A549 (cell line): Measurements from ENCODE around the gene NMUR2. TPM values are rescaled to one million over a fixed set of nuclear protein-coding genes. Genes with fewer than 3 reads are reported as not detected.

ENCODE experiments used
- ATAC-seq, 2 experiments: fragments of 200-7000 bp in 1 of 2; fragments of >200 bp in 1 of 2; cut with Nextera tagmentation in 1 of 2; cut with Tn5 transposase in 1 of 2; 3 replicates each; pipeline versions ENCODE4 v1.8.0 to v1.9.1; 2018 to 2020; ENCODE audit warnings: mild to moderate bottlenecking in 1 of 2, moderate library complexity in 1 of 2
- CTCF ChIA-PET: fragments of 300-600 bp; sonication (Branson Sonifier 250); formaldehyde crosslinking; extraction: SDS; loops from one replicate; lab custom pipeline; 2021; ENCODE audit warnings: antibody characterized with exemption, inconsistent platforms; lab: Yijun Ruan, JAX
- POLR2A ChIA-PET: fragments of 350-600 bp; formaldehyde crosslinking; extraction: SDS; loops from one replicate; lab custom pipeline; 2021; ENCODE audit warnings: antibody characterized with exemption, inconsistent platforms; lab: Yijun Ruan, JAX
- DNase-seq, 2 experiments: peaks; one replicate each; pipeline versions ENCODE4 v3.0.0 to v3.0.0-alpha.2; 2011 to 2016; ENCODE audit warnings: low read depth in 1 of 2, low spot score in 1 of 2
- FAIRE-seq: peaks from 2 replicates; lab custom pipeline; 2011; peaks lifted over from hg19 to GRCh38; lab: Jason Lieb, UNC
- H3K27ac ChIP-seq, 2 experiments: fragments of >200 bp; sonication (Bioruptor Twin); formaldehyde crosslinking; 3 replicates each; pipeline ENCODE4 v1.5.1; 2016 to 2017
- H3K4me1 ChIP-seq: fragments of >200 bp; sonication (Bioruptor Twin); formaldehyde crosslinking; 3 replicates; pipeline ENCODE4 v1.6.1; 2016
- H3K4me2 ChIP-seq: fragments of >200 bp; sonication (Bioruptor Twin); formaldehyde crosslinking; 3 replicates; pipeline ENCODE4 v1.6.1; 2016
- H3K4me3 ChIP-seq: fragments of >200 bp; sonication (Bioruptor Twin); formaldehyde crosslinking; 3 replicates; pipeline ENCODE4 v1.5.1; 2016
- H3K9me3 ChIP-seq: fragments of >200 bp; sonication (Bioruptor Twin); formaldehyde crosslinking; 3 replicates; pipeline ENCODE4 v1.6.1; 2016
- CEBPB ChIP-seq, 2 experiments: fragments of >200 bp in 1 of 2; sonication (Bioruptor Twin) in 1 of 2; formaldehyde crosslinking in 1 of 2; IDR thresholded peaks; 2 replicates each; pipeline ENCODE4 v1.6.1; 2012 to 2016
- CHD2 ChIP-seq: fragments of 150-350 bp; IDR thresholded peaks from 2 replicates; pipeline ENCODE4 v1.6.1; 2014; ENCODE audit warnings: low read length; ENCODE audit not compliant: partially characterized antibody
- ESRRA ChIP-seq: fragments of 150-350 bp; IDR thresholded peaks from 2 replicates; pipeline ENCODE4 v1.6.1; 2014; ENCODE audit warnings: mild to moderate bottlenecking, low read length, borderline replicate concordance
- FOSB ChIP-seq: fragments of 250-450 bp; sonication (Bioruptor Pico); IDR thresholded peaks from 2 replicates; pipeline ENCODE4 v1.5.0; 2020; ENCODE audit warnings: mild to moderate bottlenecking, moderate library complexity
- FOSL2 ChIP-seq, 2 experiments: fragments of 450-650 bp in 1 of 2; fragments of >200 bp in 1 of 2; sonication (Bioruptor Twin) in 1 of 2; formaldehyde crosslinking; IDR thresholded peaks; 2 replicates each; pipeline versions ENCODE4 v1.5.0 to v1.6.1; 2016 to 2020; ENCODE audit warnings: mild to moderate bottlenecking in 1 of 2, moderate library complexity in 1 of 2
- FOXS1 ChIP-seq: fragments of 250-450 bp; sonication (Bioruptor Pico); IDR thresholded peaks from 2 replicates; pipeline ENCODE4 v1.5.0; 2020; ENCODE audit warnings: mild to moderate bottlenecking, moderate library complexity
- HEYL ChIP-seq: fragments of 250-450 bp; sonication (Bioruptor Pico); IDR thresholded peaks from 2 replicates; pipeline ENCODE4 v1.8.0; 2021; ENCODE audit warnings: mild to moderate bottlenecking, moderate library complexity
- HOXA7 ChIP-seq: fragments of 250-450 bp; sonication (Bioruptor Pico); IDR thresholded peaks from 2 replicates; pipeline ENCODE4 v1.5.0; 2020; ENCODE audit warnings: mild to moderate bottlenecking, moderate library complexity
- HOXB5 ChIP-seq: fragments of 250-450 bp; sonication (Bioruptor Pico); IDR thresholded peaks from 2 replicates; pipeline ENCODE4 v1.5.0; 2020; ENCODE audit warnings: mild to moderate bottlenecking, moderate library complexity
- JUN ChIP-seq, 2 experiments: fragments of >200 bp; sonication (Bioruptor Twin); formaldehyde crosslinking; IDR thresholded peaks; 2 replicates in 1 of 2; 3 replicates in 1 of 2; pipeline ENCODE4 v1.6.1; 2016 to 2017
- JUNB ChIP-seq: fragments of >200 bp; sonication (Bioruptor Twin); formaldehyde crosslinking; IDR thresholded peaks from 2 replicates; pipeline ENCODE4 v1.6.1; 2016
- KDM5A ChIP-seq: fragments of 200-600 bp; sonication (generic); IDR thresholded peaks from 2 replicates; pipeline ENCODE4 v1.6.1; 2016; ENCODE audit warnings: antibody characterized with exemption, mild to moderate bottlenecking
- MAFK ChIP-seq: fragments of 450-650 bp; IDR thresholded peaks from 2 replicates; pipeline ENCODE4 v1.6.1; 2014; ENCODE audit not compliant: partially characterized antibody
- NPAS2 ChIP-seq: fragments of 250-450 bp; sonication (Bioruptor Pico); IDR thresholded peaks from 2 replicates; pipeline ENCODE4 v1.8.0; 2022; ENCODE audit warnings: mild to moderate bottlenecking, moderate library complexity, borderline replicate concordance
- PHF8 ChIP-seq: fragments of 200-600 bp; sonication (generic); IDR thresholded peaks from 2 replicates; pipeline ENCODE4 v1.6.1; 2016; ENCODE audit warnings: low read depth, mild to moderate bottlenecking, antibody characterized with exemption, moderate library complexity, borderline replicate concordance
- POLR2A ChIP-seq: IDR thresholded peaks from 2 replicates; pipeline ENCODE4 v1.6.1; 2012; ENCODE audit warnings: mild to moderate bottlenecking, low read length
- RAD21 ChIP-seq, 2 experiments: fragments of >200 bp in 1 of 2; sonication (Bioruptor Twin) in 1 of 2; formaldehyde crosslinking in 1 of 2; IDR thresholded peaks in 1 of 2; conservative IDR thresholded peaks in 1 of 2; 2 replicates in 1 of 2; 3 replicates in 1 of 2; pipeline ENCODE4 v1.6.1; 2012 to 2018; ENCODE audit warnings: inconsistent platforms in 1 of 2
- RARB ChIP-seq: fragments of 250-450 bp; sonication (Bioruptor Pico); IDR thresholded peaks from 2 replicates; pipeline ENCODE4 v1.8.0; 2021; ENCODE audit warnings: mild to moderate bottlenecking, moderate library complexity
- RFX5 ChIP-seq: fragments of 450-650 bp; IDR thresholded peaks from 2 replicates; pipeline ENCODE4 v1.7.1; 2014; ENCODE audit warnings: antibody characterized with exemption, mild to moderate bottlenecking, moderate library complexity
- RNF2 ChIP-seq: fragments of 200-600 bp; sonication (generic); IDR thresholded peaks from 2 replicates; pipeline ENCODE4 v1.6.1; 2016; ENCODE audit warnings: low read depth, mild to moderate bottlenecking, antibody characterized with exemption, moderate library complexity, borderline replicate concordance
- TFCP2L1 ChIP-seq: fragments of 250-450 bp; sonication (Bioruptor Pico); IDR thresholded peaks from 2 replicates; pipeline ENCODE4 v1.5.0; 2021; ENCODE audit warnings: mild to moderate bottlenecking
- TP53 ChIP-seq: fragments of 250-450 bp; sonication (Bioruptor Pico); IDR thresholded peaks from 2 replicates; pipeline ENCODE4 v1.5.0; 2021; ENCODE audit warnings: mild to moderate bottlenecking, moderate library complexity
- ZC3H11A ChIP-seq: fragments of 450-650 bp; IDR thresholded peaks from 2 replicates; pipeline ENCODE4 v1.6.1; 2014; ENCODE audit warnings: antibody characterized with exemption, mild to moderate bottlenecking
- ZFP36 ChIP-seq: fragments of 450-650 bp; IDR thresholded peaks from 2 replicates; pipeline ENCODE4 v1.6.1; 2014; ENCODE audit warnings: borderline replicate concordance; ENCODE audit not compliant: partially characterized antibody
- ZSCAN20 ChIP-seq: fragments of 250-450 bp; sonication (Bioruptor Pico); IDR thresholded peaks from 2 replicates; pipeline ENCODE4 v1.8.0; 2022; ENCODE audit warnings: mild to moderate bottlenecking, moderate library complexity
- WGBS: methylation state at CpG from one replicate; pipeline ENCODE4 v1.1.6; 2017; ENCODE audit errors: missing lambda C conversion rate; 5-methylcytosine and 5-hydroxymethylcytosine counted together
- polyA plus RNA-seq, 4 experiments: library from polyadenylated mRNA; depleted of rRNA in 3 of 4; stranded (reverse); fragments of >200 nt; fragmentation: RNase III in 1 of 4; extraction: RNeasy Plus Mini Kit Qiagen cat#74134 plus additional on column Dnase treatment in 1 of 4; gene quantifications; 2 replicates in 3 of 4; 3 replicates in 1 of 4; pipeline ENCODE4 v1.2.3, GENCODE V29; 2011 to 2017
- TF ChIP-seq, protein P1 (sequence below): fragments of >200 bp; sonication (Bioruptor Twin); formaldehyde crosslinking; IDR thresholded peaks from 3 replicates; pipeline ENCODE4 v1.5.1; 2016
- TF ChIP-seq, protein P2 (sequence below): fragments of 450-650 bp; IDR thresholded peaks from 2 replicates; pipeline ENCODE4 v1.6.1; 2014; ENCODE audit warnings: antibody characterized with exemption
- TF ChIP-seq, protein P3 (sequence below): IDR thresholded peaks from 2 replicates; pipeline ENCODE4 v1.6.1; 2012
- TF ChIP-seq, protein P4 (sequence below): fragments of 250-450 bp; sonication (Bioruptor Pico); IDR thresholded peaks from 2 replicates; pipeline ENCODE4 v1.5.0; 2020; ENCODE audit warnings: low read depth, mild to moderate bottlenecking, moderate library complexity

The NMUR2 gene
- polyA plus RNA-seq, 2 of the 4 experiments (the other 2 are of a cell fraction): not detected

DNA sequence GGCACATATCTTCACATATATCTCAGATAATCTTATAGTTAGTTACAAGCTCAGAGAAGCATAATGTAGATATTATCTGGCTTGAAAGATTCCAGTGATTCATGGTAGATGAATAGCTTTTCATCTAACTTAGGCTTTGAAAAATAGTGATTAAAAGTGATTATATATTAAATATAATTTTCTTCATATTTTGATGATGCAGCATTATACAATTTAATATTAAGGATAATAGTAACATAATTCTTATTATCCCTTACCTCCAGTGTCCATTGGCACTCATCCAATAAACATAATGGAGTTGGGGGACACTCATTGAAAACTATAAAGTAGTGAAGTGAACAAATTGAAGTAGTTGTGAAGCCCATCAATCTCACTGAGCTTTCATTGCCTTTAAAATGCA, 35.8 kb downstream of the NMUR2 start:
- DNase-seq (no peak), FAIRE-seq (no peak), ATAC-seq (no peak)
- Histone ChIP-seq H3K9me3 (no peaks in the 10 kb centered on the region), H3K4me1 (no peaks in the 10 kb centered on the region)
- TF ChIP-seq MAFK: peak; percentile 70
- TF ChIP-seq TFCP2L1: no peak
- TF ChIP-seq, all 56 proteins: peak for 1
- ChIA-PET CTCF (no interaction called here), POLR2A (no interaction called here)
- H3K27ac ChIP-seq: no peak overlapping the region
- no peak overlapping the region for H3K4me2 ChIP-seq
- H3K4me3 ChIP-seq: no peak overlapping the region

DNA sequence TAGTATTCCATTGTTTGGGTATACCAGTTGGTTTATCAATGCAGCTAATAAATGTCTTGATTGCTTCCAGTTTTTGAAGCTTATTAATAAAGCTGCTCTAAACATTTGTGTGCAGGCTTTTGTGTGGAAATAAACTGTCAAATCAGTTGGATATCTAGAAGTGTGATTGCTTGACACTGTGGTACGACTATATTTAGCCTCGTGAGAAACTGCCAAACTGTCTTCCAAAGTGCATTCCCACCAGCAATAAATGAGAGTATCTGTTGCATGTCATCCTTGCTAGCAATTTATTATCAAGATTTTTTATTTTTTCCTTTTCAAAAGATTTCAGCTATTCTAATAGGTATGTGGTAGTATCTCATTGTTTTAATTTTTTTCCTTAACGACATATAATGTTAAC, 37.5 kb downstream of the NMUR2 start:
- H3K27ac ChIP-seq: no peak overlapping the region
- TF ChIP-seq JUN (IDR thresholded peaks at IDR 0.05) (no peak), ESRRA (no peak), RFX5 (no peak), POLR2A (no peak), CHD2 (no peak), MAFK (no peak), TP53 (CRISPR knock-in tag) (no peak), FOSB (CRISPR knock-in tag) (no peak), RNF2 (no peak), FOXS1 (CRISPR knock-in tag) (no peak), ZC3H11A (no peak), HOXA7 (CRISPR knock-in tag) (no peak), JUNB (no peak), PHF8 (no peak)
- TF ChIP-seq, protein P1, sequence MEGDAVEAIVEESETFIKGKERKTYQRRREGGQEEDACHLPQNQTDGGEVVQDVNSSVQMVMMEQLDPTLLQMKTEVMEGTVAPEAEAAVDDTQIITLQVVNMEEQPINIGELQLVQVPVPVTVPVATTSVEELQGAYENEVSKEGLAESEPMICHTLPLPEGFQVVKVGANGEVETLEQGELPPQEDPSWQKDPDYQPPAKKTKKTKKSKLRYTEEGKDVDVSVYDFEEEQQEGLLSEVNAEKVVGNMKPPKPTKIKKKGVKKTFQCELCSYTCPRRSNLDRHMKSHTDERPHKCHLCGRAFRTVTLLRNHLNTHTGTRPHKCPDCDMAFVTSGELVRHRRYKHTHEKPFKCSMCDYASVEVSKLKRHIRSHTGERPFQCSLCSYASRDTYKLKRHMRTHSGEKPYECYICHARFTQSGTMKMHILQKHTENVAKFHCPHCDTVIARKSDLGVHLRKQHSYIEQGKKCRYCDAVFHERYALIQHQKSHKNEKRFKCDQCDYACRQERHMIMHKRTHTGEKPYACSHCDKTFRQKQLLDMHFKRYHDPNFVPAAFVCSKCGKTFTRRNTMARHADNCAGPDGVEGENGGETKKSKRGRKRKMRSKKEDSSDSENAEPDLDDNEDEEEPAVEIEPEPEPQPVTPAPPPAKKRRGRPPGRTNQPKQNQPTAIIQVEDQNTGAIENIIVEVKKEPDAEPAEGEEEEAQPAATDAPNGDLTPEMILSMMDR: no peak
- TF ChIP-seq, all 56 proteins: peak for 0
- no peak for DNase-seq
- POLR2A ChIA-PET: no interaction called here
- H3K4me3 ChIP-seq: no peak overlapping the region
- H3K9me3 ChIP-seq: no peaks in the 10 kb centered on the region
- no peak overlapping the region for H3K4me2 ChIP-seq
- no peaks in the 10 kb centered on the region for H3K4me1 ChIP-seq
- no peak for FAIRE-seq
- CTCF ChIA-PET: interaction anchor here (1.1 kb wide), 1 partner anchor 17 kb away, joined by 3 read pairs; no protein-coding TSS in a partner anchor
- 0% methylated on average over 3 of the region's 3 CpGs for WGBS
- ATAC-seq: no peak

DNA sequence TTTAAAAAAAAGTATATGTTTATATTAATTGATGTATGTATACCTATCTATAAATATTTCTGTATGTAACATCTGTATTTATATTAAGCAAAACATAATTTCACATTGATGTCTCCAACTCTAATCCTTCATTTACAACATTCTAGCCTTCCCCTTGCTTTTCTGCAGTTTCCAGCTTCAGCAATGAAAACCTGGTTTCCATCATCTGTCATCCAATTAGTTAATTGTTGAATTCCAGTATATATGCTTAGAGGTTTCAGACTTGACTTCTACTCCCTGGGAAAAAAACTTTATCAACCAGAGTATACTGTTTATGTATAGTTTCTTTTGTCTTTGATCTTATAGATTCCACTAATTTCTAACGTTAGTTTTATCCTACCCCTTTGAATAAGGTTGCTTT, 38.4 kb downstream of the NMUR2 start:
- ATAC-seq: no peak
- TF ChIP-seq NPAS2 (CRISPR knock-in tag): no peak
- no peak for TF ChIP-seq JUNB
- TF ChIP-seq FOXS1 (CRISPR knock-in tag): no peak
- no peak for TF ChIP-seq KDM5A
- H3K27ac ChIP-seq: no peak overlapping the region
- H3K9me3 ChIP-seq: no peaks in the 10 kb centered on the region
- H3K4me1 ChIP-seq: no peaks in the 10 kb centered on the region
- POLR2A ChIA-PET: no interaction called here
- DNase-seq: no peak
- no peak for FAIRE-seq
- H3K4me3 ChIP-seq: no peak overlapping the region
- CTCF ChIA-PET: no interaction called here
- 0% methylated on average over 1 of the region's 1 CpG for WGBS
- H3K4me2 ChIP-seq: no peak overlapping the region

DNA sequence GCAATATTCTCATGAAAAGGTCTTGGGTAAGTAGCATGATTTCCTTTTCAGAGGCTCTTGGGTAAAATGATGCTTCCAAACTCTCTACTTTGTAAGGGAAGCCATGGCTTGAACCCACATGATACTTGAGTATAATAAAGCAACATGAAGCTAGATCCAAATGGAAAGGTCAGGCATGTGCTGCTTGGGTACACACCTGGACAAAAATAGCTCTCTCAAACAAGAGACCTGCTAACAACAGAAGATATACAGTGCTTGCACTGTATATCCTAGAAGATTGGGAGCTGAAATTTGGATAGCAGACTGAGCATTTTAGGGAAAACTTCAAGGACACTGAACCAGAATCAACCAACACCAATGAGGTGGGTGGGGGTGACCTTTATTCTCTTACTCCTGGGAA, 40.2 kb downstream of the NMUR2 start:
- ATAC-seq (no peak), DNase-seq (no peak), FAIRE-seq (no peak)
- Histone ChIP-seq H3K9me3 (no peaks in the 10 kb centered on the region), H3K4me3 (no peak overlapping the region), H3K4me1 (no peaks in the 10 kb centered on the region), H3K4me2 (no peak overlapping the region), H3K27ac (no peak overlapping the region)
- CTCF ChIA-PET: no interaction called here
- POLR2A ChIA-PET: no interaction called here
- no peak for TF ChIP-seq HEYL (CRISPR knock-in tag)
- no peak for TF ChIP-seq FOXS1 (CRISPR knock-in tag)
- TF ChIP-seq, protein P2, sequence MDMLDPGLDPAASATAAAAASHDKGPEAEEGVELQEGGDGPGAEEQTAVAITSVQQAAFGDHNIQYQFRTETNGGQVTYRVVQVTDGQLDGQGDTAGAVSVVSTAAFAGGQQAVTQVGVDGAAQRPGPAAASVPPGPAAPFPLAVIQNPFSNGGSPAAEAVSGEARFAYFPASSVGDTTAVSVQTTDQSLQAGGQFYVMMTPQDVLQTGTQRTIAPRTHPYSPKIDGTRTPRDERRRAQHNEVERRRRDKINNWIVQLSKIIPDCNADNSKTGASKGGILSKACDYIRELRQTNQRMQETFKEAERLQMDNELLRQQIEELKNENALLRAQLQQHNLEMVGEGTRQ: no peak
- TF ChIP-seq HOXB5: no peak
- no peak for TF ChIP-seq ZFP36
- TF ChIP-seq FOSL2 (IDR thresholded peaks at IDR 0.05): no peak
- TF ChIP-seq FOSL2 (CRISPR knock-in tag; IDR thresholded peaks at IDR 0.05): no peak
- no peak for TF ChIP-seq HOXA7 (CRISPR knock-in tag)
- no peak for TF ChIP-seq RAD21 (conservative IDR thresholded peaks at IDR 0.05 in 1 of 2, IDR thresholded peaks at IDR 0.05 in 1 of 2)
- TF ChIP-seq ZSCAN20 (CRISPR knock-in tag): no peak
- TF ChIP-seq MAFK: no peak
- TF ChIP-seq, protein P3, sequence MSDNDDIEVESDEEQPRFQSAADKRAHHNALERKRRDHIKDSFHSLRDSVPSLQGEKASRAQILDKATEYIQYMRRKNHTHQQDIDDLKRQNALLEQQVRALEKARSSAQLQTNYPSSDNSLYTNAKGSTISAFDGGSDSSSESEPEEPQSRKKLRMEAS: no peak
- TF ChIP-seq TP53 (CRISPR knock-in tag): no peak
- no peak for TF ChIP-seq RARB (CRISPR knock-in tag)
- no peak for TF ChIP-seq ZC3H11A
- TF ChIP-seq TFCP2L1: no peak
- TF ChIP-seq, protein P4, sequence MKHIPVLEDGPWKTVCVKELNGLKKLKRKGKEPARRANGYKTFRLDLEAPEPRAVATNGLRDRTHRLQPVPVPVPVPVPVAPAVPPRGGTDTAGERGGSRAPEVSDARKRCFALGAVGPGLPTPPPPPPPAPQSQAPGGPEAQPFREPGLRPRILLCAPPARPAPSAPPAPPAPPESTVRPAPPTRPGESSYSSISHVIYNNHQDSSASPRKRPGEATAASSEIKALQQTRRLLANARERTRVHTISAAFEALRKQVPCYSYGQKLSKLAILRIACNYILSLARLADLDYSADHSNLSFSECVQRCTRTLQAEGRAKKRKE (CRISPR knock-in tag): no peak
- no peak for TF ChIP-seq FOSB (CRISPR knock-in tag)
- TF ChIP-seq JUN (IDR thresholded peaks at IDR 0.05): no peak
- TF ChIP-seq CEBPB (IDR thresholded peaks at IDR 0.05): no peak
